GM21528 (cell line): Measurements from ENCODE around the gene RAB1A.

Experiments
- ATAC-seq: cut with Tn5 transposase; IDR thresholded peaks from one replicate; pipeline ENCODE4 v1.9.1; 2021; ENCODE audit warnings: mild to moderate bottlenecking, moderate library complexity; ENCODE audit not compliant: unreplicated experiment, low FRiP score

The RAB1A gene

DNA sequence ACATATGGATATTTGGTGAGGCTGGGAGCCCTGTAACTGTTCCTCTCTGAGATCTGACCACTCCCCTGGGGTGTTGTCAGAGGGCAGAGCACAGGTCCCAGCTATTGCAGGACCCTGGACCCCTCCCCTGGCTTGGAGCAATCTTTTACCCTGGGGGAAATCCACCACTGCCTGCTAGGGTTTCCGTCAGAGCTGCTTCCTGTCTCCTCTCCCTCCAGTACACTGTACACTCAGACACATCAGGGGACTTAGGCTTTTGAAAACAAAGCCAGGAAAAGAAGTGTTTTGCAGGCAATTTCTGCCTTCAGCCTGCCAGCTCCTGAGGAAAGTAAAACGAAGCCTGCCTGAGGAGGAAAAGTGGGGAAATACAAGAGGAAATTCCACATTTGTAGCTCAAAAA is 86.9 kb downstream of the RAB1A start:
- ATAC-seq = no peak

DNA sequence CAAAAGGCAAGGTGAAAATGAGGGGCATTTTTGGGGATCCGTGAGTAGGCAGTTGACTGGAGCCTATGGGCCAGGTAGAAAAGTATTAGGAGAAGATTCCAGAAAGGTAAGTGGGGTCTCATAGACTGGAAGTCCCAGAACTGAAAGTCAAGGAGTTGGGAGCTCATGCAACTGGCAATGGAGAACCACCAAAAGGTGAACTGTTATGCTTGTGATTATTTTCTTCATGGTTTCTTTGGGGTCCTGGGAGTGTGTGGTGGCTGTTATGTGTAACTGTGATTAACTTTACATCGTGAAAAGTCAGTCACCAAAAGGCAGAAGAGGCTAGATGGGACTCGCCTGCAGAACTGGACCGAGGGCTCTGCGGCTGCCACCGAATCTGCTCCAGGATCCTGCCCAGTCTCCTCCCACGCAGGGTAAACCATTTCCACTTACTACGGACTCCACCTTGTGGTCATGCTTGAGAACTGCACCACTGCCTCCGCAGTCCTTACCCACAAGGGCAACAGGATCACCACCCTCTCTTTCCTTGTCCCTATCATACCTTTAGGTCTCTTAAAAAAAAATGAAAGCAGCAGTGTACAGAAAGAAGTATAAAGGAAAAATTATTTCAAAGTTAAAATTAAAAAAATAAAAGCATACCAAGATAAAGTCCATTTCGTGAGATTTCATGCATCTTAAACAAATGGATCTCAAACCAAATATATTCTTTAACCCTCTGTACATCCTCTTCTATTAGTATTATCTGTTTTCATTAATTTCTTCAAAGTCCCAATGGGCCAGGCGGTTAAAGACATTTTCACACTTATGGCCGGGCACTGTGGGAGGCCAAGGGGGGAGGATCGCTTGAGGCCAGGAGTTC is 89.3 kb downstream of the RAB1A start:
- ATAC-seq = peak; percentile 68

DNA sequence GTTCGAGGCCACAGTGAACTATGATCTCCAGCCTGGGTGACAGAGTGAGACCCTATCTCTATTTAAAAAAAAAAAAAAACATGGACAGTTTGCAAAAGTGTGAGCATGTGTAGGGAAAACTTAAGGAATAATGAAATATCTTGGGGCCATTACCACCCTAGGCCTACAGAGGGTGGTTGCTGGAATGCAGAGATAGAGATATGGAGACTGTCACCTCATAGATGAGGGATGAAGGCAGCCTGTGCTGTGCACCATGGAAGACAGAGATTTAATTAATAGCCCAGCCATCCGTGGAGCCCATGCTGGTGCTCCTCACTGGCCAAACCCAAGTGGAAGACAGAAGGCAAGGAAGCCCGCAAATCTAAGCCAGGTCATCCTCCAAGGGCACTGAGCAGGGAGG is 90.3 kb downstream of the RAB1A start:
- ATAC-seq = no peak

DNA sequence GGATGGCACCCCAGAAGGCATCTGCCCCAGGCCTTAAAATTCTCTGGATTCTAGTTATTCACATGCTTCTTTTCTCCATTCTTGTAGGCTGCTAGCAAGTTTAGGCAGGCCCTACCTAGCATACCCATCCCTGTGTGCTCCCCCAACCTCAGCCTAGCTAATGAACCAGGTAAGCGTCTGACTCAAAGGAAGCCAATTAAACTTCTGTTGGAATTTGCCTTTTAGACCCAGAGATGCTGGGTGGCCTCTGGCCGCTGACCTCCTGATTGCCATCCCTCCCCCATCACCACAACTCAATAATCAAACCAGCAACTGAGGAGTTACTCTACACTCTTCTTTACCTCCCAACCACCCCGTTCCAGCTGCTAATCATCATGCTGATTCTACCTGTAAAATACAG is 92.7 kb downstream of the RAB1A start:
- ATAC-seq = no peak
